HT-29 (cell line): ENCODE results near the gene GTF2IRD1. TPM values are rescaled to one million over a fixed set of nuclear protein-coding genes. Genes with fewer than 3 reads are reported as not detected.
A peak's percentile ranks its signal among the peaks of the same experiment; 100 is the strongest.
"Not testable (repeated sequence)": the region's sequence is repeated elsewhere in the genome, so short reads cannot be mapped to it uniquely, and the experiment has no call there.

Experiments
- DNase-seq: peaks from one replicate; pipeline ENCODE4 v3.0.0-alpha.2; 2015; ENCODE audit warnings: low spot score
- small RNA-seq: library from RNA; depleted of rRNA; stranded (forward); fragments of <200 nt; gene quantifications from one replicate; pipeline ENCODE3, GENCODE V24; 2014
- total RNA-seq: library from RNA; depleted of rRNA; stranded (reverse); fragments of >200 nt; shearing (Covaris generic); gene quantifications from 2 replicates; pipeline ENCODE4 v1.2.3, GENCODE V29; 2014; rRNA removed

GTF2IRD1 gene
- total RNA-seq, 1 experiment from 2014 or later: 34.6 TPM

DNA sequence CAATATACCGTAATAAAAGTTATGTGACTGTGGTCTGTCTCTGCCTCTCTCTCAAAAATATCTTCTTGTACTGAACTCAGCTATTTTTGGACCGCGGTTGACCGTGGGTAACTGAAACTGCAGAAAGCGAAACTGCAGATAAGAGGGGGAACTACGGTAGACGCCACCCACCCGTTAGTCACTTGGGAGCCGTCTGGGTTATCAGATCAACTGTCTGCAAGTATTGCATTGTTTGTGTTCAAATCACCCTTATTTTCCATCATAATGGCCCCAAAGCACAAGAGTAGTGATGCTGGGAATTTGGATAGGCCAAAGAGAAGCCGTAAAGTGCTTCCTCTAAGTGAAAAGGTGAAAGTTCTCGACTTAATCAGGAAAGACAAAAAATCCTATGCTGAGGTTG lies 196.3 kb downstream of the GTF2IRD1 start:
- DNase-seq: peak; percentile 37

DNA sequence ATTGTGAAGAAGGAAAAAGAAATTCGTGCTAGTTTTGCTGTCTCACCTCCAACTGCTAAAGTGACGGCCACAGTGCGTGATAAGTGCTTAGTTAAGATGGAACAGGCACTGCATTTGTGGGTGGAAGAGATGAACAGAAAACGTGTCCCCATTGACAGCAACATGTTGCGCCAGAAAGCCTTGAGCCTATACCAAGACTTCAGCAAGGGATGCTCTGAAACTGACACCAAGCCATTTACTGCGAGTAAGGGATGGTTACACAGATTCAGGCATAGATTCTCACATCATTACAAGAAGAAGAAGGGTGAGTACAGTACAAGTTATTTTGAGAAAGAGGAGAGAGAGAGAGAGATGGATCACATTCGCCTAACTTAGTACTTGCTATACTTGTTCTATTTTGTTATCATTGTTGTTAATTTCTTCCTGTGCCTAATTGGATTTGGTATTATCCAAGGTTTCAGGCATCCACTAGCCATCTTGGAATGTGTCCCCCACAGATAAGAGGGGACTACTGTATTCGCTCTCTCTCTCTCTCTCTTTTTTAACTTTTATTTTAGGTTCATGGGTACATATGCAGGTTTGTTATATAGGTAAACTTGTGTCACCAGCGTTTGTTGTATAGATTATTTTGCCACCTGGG lies 196.9 kb downstream of the GTF2IRD1 start:
- DNase-seq: not testable (repeated sequence)

DNA sequence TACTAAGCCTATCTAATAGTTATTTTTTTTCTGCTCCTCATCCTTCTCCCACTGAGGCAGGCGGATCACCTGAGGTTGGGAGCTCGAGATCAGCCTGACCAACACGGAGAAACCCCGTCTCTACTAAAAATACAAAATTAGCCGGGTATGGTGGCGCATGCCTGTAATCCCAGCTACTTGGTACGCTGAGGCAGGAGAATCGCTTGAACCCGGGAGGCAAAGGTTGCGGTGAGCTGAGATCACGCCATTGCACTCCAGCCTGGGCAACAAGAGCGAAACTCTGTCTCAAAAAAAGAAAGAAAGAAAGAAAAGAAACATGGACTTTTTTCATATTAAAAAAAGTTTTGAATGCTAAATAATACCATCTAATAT lies 197.4 kb downstream of the GTF2IRD1 start:
- DNase-seq: not testable (repeated sequence)

Small RNA genes within 50 kb of the gene (small RNA-seq; reads per million reads assigned to genes)
- 0.22 reads per million for gene RNA5SP233

Other genes starting within 250 kb of the GTF2IRD1 start
- 7.4 and 16.5 TPM in 2 replicates for gene LAT2, start 243.9 kb upstream of the GTF2IRD1 start, total RNA-seq
- gene RFC2, start 199.5 kb upstream of the GTF2IRD1 start, total RNA-seq: 60.3 and 63.3 TPM in 2 replicates
- gene CLIP2, start 164.5 kb upstream of the GTF2IRD1 start, total RNA-seq: 13.5 and 14.0 TPM in 2 replicates
- 219 and 240 TPM in 2 replicates for gene GTF2I, start 203.8 kb downstream of the GTF2IRD1 start, total RNA-seq